Bronchial epithelial cell (primary cell): ENCODE measurements around the gene ASPG. TPM values are rescaled to one million over a fixed set of nuclear protein-coding genes. Genes with fewer than 3 reads are reported as not detected.

Experiments
- DNase-seq: peaks from one replicate; pipeline ENCODE4 v3.0.0-alpha.2; 2010; ENCODE audit warnings: low read depth
- FAIRE-seq: peaks from 2 replicates; lab custom pipeline; 2011; peaks lifted over from hg19 to GRCh38; lab: Jason Lieb, UNC
- H3K27me3 ChIP-seq: 2 replicates; pipeline ENCODE4 v1.5.1; 2011; ENCODE audit warnings: low read length; ENCODE audit not compliant: control insufficient read depth, insufficient read depth
- H3K36me3 ChIP-seq: 2 replicates; pipeline ENCODE4 v1.5.1; 2011; ENCODE audit warnings: low read length; ENCODE audit not compliant: control insufficient read depth, insufficient read depth
- H3K4me3 ChIP-seq: 2 replicates; pipeline ENCODE4 v1.5.1; 2011; ENCODE audit warnings: mild to moderate bottlenecking, low read depth, low read length, control low read depth
- CTCF ChIP-seq: IDR thresholded peaks from 2 replicates; pipeline ENCODE4 v1.5.1; 2011; ENCODE audit warnings: mild to moderate bottlenecking, moderate library complexity, low read length, control low read depth, inconsistent platforms; ENCODE audit not compliant: insufficient read depth, severe bottlenecking
- total RNA-seq: library from RNA; depleted of rRNA; stranded (reverse); fragments of >200 nt; gene quantifications from 2 replicates; pipeline ENCODE4 v1.2.1, GENCODE V29; 2014

ASPG gene
- total RNA-seq, 1 donor from 2014 or later: 0.53 TPM

GRCh38 chr14:104121142-104121541 is 35.6 kb downstream of the ASPG start:
- H3K36me3 ChIP-seq: no peaks in the 10 kb centered on the region
- FAIRE-seq: no peak
- no peak for DNase-seq
- TF ChIP-seq CTCF: no peak
- H3K4me3 ChIP-seq: no peak overlapping the region
- H3K27me3 ChIP-seq: no peaks in the 10 kb centered on the region

GRCh38 chr14:104123879-104124278 is 38.4 kb downstream of the ASPG start:
- Histone ChIP-seq H3K27me3 (no peaks in the 10 kb centered on the region), H3K4me3 (no peak overlapping the region), H3K36me3 (no peaks in the 10 kb centered on the region)
- DNase-seq (no peak), FAIRE-seq (no peak)
- no peak for TF ChIP-seq CTCF

- FAIRE-seq (no peak), DNase-seq (no peak)
- no peak overlapping the region for H3K4me3 ChIP-seq
- no peaks in the 10 kb centered on the region for H3K27me3 ChIP-seq
- H3K36me3 ChIP-seq: no peaks in the 10 kb centered on the region
- TF ChIP-seq CTCF: no peak
Observed at GRCh38 chr14:104125011-104125410, 39.5 kb downstream of the ASPG start.

- Histone ChIP-seq H3K27me3 (no peaks in the 10 kb centered on the region), H3K36me3 (no peaks in the 10 kb centered on the region), H3K4me3 (no peak overlapping the region)
- FAIRE-seq (no peak), DNase-seq (no peak)
- no peak for TF ChIP-seq CTCF
Observed at GRCh38 chr14:104126753-104127152, 41.3 kb downstream of the ASPG start.

GRCh38 chr14:104128981-104129380 is 43.5 kb downstream of the ASPG start:
- FAIRE-seq: no peak
- no peak for TF ChIP-seq CTCF
- H3K36me3 ChIP-seq: no peaks in the 10 kb centered on the region
- no peaks in the 10 kb centered on the region for H3K27me3 ChIP-seq
- DNase-seq: no peak
- H3K4me3 ChIP-seq: no peak overlapping the region

- peaks cover 2% of the 10 kb centered on the region for H3K27me3 ChIP-seq
Observed at GRCh38 chr14:104129556-104129955, 44.1 kb downstream of the ASPG start.

More at GRCh38 chr14:104129556-104129955, 44.1 kb downstream of the ASPG start:
- Histone ChIP-seq H3K4me3 (no peak overlapping the region), H3K36me3 (no peaks in the 10 kb centered on the region)
- DNase-seq (no peak), FAIRE-seq (no peak)
- TF ChIP-seq CTCF: no peak
